GM13977 (cell line): ENCODE measurements around the gene TRAF3.

Experiments
- DNase-seq: peaks from one replicate; pipeline ENCODE4 v3.0.0; 2012; ENCODE audit warnings: low spot score
- CTCF ChIP-seq: IDR thresholded peaks from 2 replicates; pipeline ENCODE4 v1.5.1; 2012; ENCODE audit warnings: mild to moderate bottlenecking, control low read depth; ENCODE audit not compliant: insufficient read depth; ENCODE audit errors: extremely low read depth, missing control alignments
- in situ Hi-C: fragments of 300-500 bp; cut with MboI; formaldehyde crosslinking; loops from one replicate; pipeline ENCODE4 v1.12.0; 2022; ENCODE audit warnings: low sequenced_read_pairs, low pct_unique_long_range_greater_than_20kb, mixed read lengths, inconsistent platforms; ENCODE audit not compliant: unreplicated experiment

Gene TRAF3

GRCh38 chr14:102949801-102950451 lies 172.7 kb downstream of the TRAF3 start:
- no peak for TF ChIP-seq CTCF
- DNase-seq: no peak
- in situ Hi-C loops: no loop called here

GRCh38 chr14:102951034-102951433 lies 173.8 kb downstream of the TRAF3 start:
- TF ChIP-seq CTCF: no peak
- DNase-seq: no peak
- in situ Hi-C loops: no loop called here

GRCh38 chr14:102951799-102952198 lies 174.6 kb downstream of the TRAF3 start:
- TF ChIP-seq CTCF: no peak
- in situ Hi-C loops: no loop called here

GRCh38 chr14:102952276-102952675 lies 175.0 kb downstream of the TRAF3 start:
- TF ChIP-seq CTCF: no peak
- no peak for DNase-seq
- in situ Hi-C loops: no loop called here

More at GRCh38 chr14:102951799-102952198, 174.6 kb downstream of the TRAF3 start:
- no peak for DNase-seq

- no peak for DNase-seq
- TF ChIP-seq CTCF: no peak
- in situ Hi-C loops: no loop called here
Observed at GRCh38 chr14:102953100-102953499, 175.9 kb downstream of the TRAF3 start.

GRCh38 chr14:102954081-102954789 lies 177.0 kb downstream of the TRAF3 start:
- TF ChIP-seq CTCF: no peak
- in situ Hi-C loops: no loop called here

More at GRCh38 chr14:102954081-102954789, 177.0 kb downstream of the TRAF3 start:
- no peak for DNase-seq
